SK-N-SH treated with all-trans-retinoic acid at 6 μM for 48 hours (cell line): ENCODE measurements around the gene NFYA.

ENCODE experiments used
- ATAC-seq: fragments of 200-7000 bp; cut with Tn5 transposase; 3 replicates; pipeline ENCODE4 v1.9.1; 2020; ENCODE audit warnings: mild to moderate bottlenecking, moderate library complexity
- ARNTL ChIP-seq: fragments of 450-650 bp; formaldehyde crosslinking; IDR thresholded peaks from 2 replicates; pipeline ENCODE4 v1.5.0; 2020; ENCODE audit warnings: low read depth, mild to moderate bottlenecking, moderate library complexity, borderline replicate concordance
- BACH2 ChIP-seq: fragments of 250-450 bp; sonication (Bioruptor Pico); IDR thresholded peaks from 2 replicates; pipeline ENCODE4 v1.9.0; 2021; ENCODE audit warnings: mild to moderate bottlenecking, borderline replicate concordance
- CSDC2 ChIP-seq: fragments of 250-450 bp; sonication (Bioruptor Pico); IDR thresholded peaks from 2 replicates; pipeline ENCODE4 v1.5.0; 2020; ENCODE audit warnings: mild to moderate bottlenecking, moderate library complexity
- ESRRG ChIP-seq: fragments of 250-450 bp; sonication (Bioruptor Pico); IDR thresholded peaks from 2 replicates; pipeline ENCODE4 v1.6.1; 2021; ENCODE audit warnings: mild to moderate bottlenecking
- GLIS3 ChIP-seq: fragments of 250-450 bp; sonication (Bioruptor Pico); IDR thresholded peaks from 2 replicates; pipeline ENCODE4 v1.5.0; 2020; ENCODE audit warnings: mild to moderate bottlenecking, moderate library complexity
- ISL1 ChIP-seq: fragments of 250-450 bp; sonication (Bioruptor Pico); IDR thresholded peaks from 2 replicates; pipeline ENCODE4 v2.1.2; 2022; ENCODE audit warnings: mild to moderate bottlenecking, moderate library complexity
- OSR1 ChIP-seq: fragments of 250-450 bp; sonication (Bioruptor Pico); IDR thresholded peaks from 2 replicates; pipeline ENCODE4 v1.8.0; 2022; ENCODE audit warnings: moderate library complexity, mild to moderate bottlenecking, inconsistent platforms
- PPARA ChIP-seq: fragments of 250-450 bp; sonication (Bioruptor Pico); IDR thresholded peaks from 2 replicates; pipeline ENCODE4 v1.5.0; 2020; ENCODE audit warnings: mild to moderate bottlenecking, borderline replicate concordance
- RARB ChIP-seq: fragments of 250-450 bp; sonication (Bioruptor Pico); IDR thresholded peaks from 2 replicates; pipeline ENCODE4 v1.8.0; 2021; ENCODE audit warnings: mild to moderate bottlenecking, moderate library complexity
- SNAI2 ChIP-seq: fragments of 250-450 bp; sonication (Bioruptor Pico); IDR thresholded peaks from 2 replicates; pipeline ENCODE4 v1.5.0; 2020; ENCODE audit warnings: mild to moderate bottlenecking, moderate library complexity
- TCF4 ChIP-seq: fragments of 250-450 bp; sonication (Bioruptor Pico); IDR thresholded peaks from 2 replicates; pipeline ENCODE4 v1.8.0; 2021; ENCODE audit warnings: mild to moderate bottlenecking, moderate library complexity, borderline replicate concordance
- TOX ChIP-seq: fragments of 250-450 bp; sonication (Bioruptor Pico); IDR thresholded peaks from 2 replicates; pipeline ENCODE4 v1.8.0; 2021; ENCODE audit warnings: mild to moderate bottlenecking, moderate library complexity, borderline replicate concordance
- ZC3H10 ChIP-seq: fragments of 250-450 bp; sonication (Bioruptor Pico); IDR thresholded peaks from 2 replicates; pipeline ENCODE4 v1.5.1; 2021; ENCODE audit warnings: mild to moderate bottlenecking, moderate library complexity
- ZFP3 ChIP-seq: fragments of 250-450 bp; sonication (Bioruptor Pico); IDR thresholded peaks from 2 replicates; pipeline ENCODE4 v1.5.0; 2020; ENCODE audit warnings: mild to moderate bottlenecking, moderate library complexity
- ZFP30 ChIP-seq: fragments of 450-650 bp; formaldehyde crosslinking; IDR thresholded peaks from 2 replicates; pipeline ENCODE4 v1.5.0; 2022; ENCODE audit warnings: mild to moderate bottlenecking, moderate library complexity
- ZNF565 ChIP-seq: fragments of 450-650 bp; formaldehyde crosslinking; conservative IDR thresholded peaks from 2 replicates; pipeline ENCODE4 v1.5.0; 2020; ENCODE audit warnings: low read depth, mild to moderate bottlenecking, moderate library complexity
- ZNF70 ChIP-seq: fragments of 450-650 bp; formaldehyde crosslinking; IDR thresholded peaks from 2 replicates; pipeline ENCODE4 v1.5.0; 2020; ENCODE audit warnings: mild to moderate bottlenecking, moderate library complexity
- ZNF8 ChIP-seq: fragments of 450-650 bp; formaldehyde crosslinking; IDR thresholded peaks from 2 replicates; pipeline ENCODE4 v1.5.0; 2020; ENCODE audit warnings: mild to moderate bottlenecking, moderate library complexity
- TF ChIP-seq, protein P1 (sequence below): fragments of 250-450 bp; sonication (Bioruptor Pico); IDR thresholded peaks from 2 replicates; pipeline ENCODE4 v1.5.1; 2021; ENCODE audit warnings: mild to moderate bottlenecking, moderate library complexity
- TF ChIP-seq, protein P2 (sequence below): fragments of 250-450 bp; sonication (Bioruptor Pico); IDR thresholded peaks from 2 replicates; pipeline ENCODE4 v1.5.1; 2020; ENCODE audit warnings: low read depth, mild to moderate bottlenecking, moderate library complexity
- TF ChIP-seq, protein P3 (sequence below): fragments of 250-450 bp; sonication (Bioruptor Pico); IDR thresholded peaks from 2 replicates; pipeline ENCODE4 v1.5.0; 2020; ENCODE audit warnings: mild to moderate bottlenecking, moderate library complexity
- TF ChIP-seq, protein P4 (sequence below): fragments of 250-450 bp; sonication (Bioruptor Pico); IDR thresholded peaks from 2 replicates; pipeline ENCODE4 v1.8.0; 2020; ENCODE audit warnings: mild to moderate bottlenecking, moderate library complexity, borderline replicate concordance
- TF ChIP-seq, protein P5 (sequence below): fragments of 250-450 bp; sonication (Bioruptor Pico); IDR thresholded peaks from 2 replicates; pipeline ENCODE4 v1.8.0; 2021; ENCODE audit warnings: low read depth, mild to moderate bottlenecking, moderate library complexity, borderline replicate concordance

Gene NFYA

DNA sequence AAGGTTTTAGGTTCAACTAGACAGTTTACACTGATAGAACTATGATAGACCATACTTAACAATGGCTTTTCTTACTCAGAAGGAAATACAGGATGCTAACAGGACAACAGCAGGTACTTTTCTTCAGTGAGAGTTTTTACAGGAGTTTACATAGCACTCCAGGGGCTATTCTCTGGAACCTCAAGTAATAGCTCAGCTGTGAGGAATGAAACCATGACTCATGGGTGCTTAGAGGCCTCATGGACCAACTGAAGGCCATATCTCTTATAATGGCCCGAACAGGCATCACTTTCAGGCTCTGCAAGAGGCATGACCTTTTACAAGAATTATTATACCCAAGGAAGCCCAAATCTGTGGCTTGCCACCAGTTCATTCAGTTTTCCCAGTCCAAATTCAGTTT, 49.6 kb downstream of the NFYA start:
- TF ChIP-seq BACH2 (CRISPR knock-in tag) (no peak), ZFP3 (CRISPR knock-in tag) (no peak), ZC3H10 (CRISPR knock-in tag) (no peak), ARNTL (CRISPR knock-in tag) (no peak), ZNF70 (CRISPR knock-in tag) (no peak), SNAI2 (CRISPR knock-in tag) (no peak), ZNF565 (no peak), RARB (no peak), ZNF8 (CRISPR knock-in tag) (no peak), GLIS3 (CRISPR knock-in tag) (no peak), ISL1 (no peak)
- TF ChIP-seq, protein P1, sequence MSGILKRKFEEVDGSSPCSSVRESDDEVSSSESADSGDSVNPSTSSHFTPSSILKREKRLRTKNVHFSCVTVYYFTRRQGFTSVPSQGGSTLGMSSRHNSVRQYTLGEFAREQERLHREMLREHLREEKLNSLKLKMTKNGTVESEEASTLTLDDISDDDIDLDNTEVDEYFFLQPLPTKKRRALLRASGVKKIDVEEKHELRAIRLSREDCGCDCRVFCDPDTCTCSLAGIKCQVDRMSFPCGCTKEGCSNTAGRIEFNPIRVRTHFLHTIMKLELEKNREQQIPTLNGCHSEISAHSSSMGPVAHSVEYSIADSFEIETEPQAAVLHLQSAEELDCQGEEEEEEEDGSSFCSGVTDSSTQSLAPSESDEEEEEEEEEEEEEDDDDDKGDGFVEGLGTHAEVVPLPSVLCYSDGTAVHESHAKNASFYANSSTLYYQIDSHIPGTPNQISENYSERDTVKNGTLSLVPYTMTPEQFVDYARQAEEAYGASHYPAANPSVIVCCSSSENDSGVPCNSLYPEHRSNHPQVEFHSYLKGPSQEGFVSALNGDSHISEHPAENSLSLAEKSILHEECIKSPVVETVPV (CRISPR knock-in tag), result no peak
- TF ChIP-seq, protein P2, sequence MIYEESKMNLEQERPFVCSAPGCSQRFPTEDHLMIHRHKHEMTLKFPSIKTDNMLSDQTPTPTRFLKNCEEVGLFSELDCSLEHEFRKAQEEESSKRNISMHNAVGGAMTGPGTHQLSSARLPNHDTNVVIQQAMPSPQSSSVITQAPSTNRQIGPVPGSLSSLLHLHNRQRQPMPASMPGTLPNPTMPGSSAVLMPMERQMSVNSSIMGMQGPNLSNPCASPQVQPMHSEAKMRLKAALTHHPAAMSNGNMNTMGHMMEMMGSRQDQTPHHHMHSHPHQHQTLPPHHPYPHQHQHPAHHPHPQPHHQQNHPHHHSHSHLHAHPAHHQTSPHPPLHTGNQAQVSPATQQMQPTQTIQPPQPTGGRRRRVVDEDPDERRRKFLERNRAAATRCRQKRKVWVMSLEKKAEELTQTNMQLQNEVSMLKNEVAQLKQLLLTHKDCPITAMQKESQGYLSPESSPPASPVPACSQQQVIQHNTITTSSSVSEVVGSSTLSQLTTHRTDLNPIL (CRISPR knock-in tag), result no peak
- TF ChIP-seq, protein P3, sequence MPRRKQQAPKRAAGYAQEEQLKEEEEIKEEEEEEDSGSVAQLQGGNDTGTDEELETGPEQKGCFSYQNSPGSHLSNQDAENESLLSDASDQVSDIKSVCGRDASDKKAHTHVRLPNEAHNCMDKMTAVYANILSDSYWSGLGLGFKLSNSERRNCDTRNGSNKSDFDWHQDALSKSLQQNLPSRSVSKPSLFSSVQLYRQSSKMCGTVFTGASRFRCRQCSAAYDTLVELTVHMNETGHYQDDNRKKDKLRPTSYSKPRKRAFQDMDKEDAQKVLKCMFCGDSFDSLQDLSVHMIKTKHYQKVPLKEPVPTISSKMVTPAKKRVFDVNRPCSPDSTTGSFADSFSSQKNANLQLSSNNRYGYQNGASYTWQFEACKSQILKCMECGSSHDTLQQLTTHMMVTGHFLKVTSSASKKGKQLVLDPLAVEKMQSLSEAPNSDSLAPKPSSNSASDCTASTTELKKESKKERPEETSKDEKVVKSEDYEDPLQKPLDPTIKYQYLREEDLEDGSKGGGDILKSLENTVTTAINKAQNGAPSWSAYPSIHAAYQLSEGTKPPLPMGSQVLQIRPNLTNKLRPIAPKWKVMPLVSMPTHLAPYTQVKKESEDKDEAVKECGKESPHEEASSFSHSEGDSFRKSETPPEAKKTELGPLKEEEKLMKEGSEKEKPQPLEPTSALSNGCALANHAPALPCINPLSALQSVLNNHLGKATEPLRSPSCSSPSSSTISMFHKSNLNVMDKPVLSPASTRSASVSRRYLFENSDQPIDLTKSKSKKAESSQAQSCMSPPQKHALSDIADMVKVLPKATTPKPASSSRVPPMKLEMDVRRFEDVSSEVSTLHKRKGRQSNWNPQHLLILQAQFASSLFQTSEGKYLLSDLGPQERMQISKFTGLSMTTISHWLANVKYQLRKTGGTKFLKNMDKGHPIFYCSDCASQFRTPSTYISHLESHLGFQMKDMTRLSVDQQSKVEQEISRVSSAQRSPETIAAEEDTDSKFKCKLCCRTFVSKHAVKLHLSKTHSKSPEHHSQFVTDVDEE (CRISPR knock-in tag), result no peak
- TF ChIP-seq, all 23 proteins: peak for 0
- ATAC-seq, result no peak

DNA sequence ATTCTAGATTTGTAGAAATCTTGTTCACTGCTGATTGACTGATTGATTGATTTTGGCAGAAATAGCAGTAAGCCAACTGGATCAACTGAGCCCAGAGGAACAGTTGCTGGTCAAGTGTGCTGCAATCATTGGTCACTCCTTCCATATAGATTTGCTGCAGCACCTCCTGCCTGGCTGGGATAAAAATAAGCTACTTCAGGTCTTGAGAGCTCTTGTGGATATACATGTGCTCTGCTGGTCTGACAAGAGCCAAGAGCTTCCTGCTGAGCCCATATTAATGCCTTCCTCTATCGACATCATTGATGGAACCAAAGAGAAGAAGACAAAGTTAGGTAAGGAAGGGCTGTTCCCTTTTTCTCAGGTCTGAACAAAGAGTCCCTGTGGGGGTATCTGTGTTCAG, 50.1 kb downstream of the NFYA start:
- no peak for ATAC-seq
- TF ChIP-seq BACH2 (CRISPR knock-in tag) (no peak), ESRRG (no peak), SNAI2 (CRISPR knock-in tag) (no peak), ZFP3 (CRISPR knock-in tag) (no peak), ZNF8 (CRISPR knock-in tag) (no peak), ZFP30 (CRISPR knock-in tag) (no peak), CSDC2 (CRISPR knock-in tag) (no peak), TCF4 (CRISPR knock-in tag) (no peak), RARB (no peak), OSR1 (CRISPR knock-in tag) (no peak), ZC3H10 (CRISPR knock-in tag) (no peak), ZNF70 (CRISPR knock-in tag) (no peak), PPARA (no peak), GLIS3 (CRISPR knock-in tag) (no peak), ISL1 (no peak)
- TF ChIP-seq, protein P4, sequence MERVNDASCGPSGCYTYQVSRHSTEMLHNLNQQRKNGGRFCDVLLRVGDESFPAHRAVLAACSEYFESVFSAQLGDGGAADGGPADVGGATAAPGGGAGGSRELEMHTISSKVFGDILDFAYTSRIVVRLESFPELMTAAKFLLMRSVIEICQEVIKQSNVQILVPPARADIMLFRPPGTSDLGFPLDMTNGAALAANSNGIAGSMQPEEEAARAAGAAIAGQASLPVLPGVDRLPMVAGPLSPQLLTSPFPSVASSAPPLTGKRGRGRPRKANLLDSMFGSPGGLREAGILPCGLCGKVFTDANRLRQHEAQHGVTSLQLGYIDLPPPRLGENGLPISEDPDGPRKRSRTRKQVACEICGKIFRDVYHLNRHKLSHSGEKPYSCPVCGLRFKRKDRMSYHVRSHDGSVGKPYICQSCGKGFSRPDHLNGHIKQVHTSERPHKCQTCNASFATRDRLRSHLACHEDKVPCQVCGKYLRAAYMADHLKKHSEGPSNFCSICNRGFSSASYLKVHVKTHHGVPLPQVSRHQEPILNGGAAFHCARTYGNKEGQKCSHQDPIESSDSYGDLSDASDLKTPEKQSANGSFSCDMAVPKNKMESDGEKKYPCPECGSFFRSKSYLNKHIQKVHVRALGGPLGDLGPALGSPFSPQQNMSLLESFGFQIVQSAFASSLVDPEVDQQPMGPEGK (CRISPR knock-in tag), result no peak

DNA sequence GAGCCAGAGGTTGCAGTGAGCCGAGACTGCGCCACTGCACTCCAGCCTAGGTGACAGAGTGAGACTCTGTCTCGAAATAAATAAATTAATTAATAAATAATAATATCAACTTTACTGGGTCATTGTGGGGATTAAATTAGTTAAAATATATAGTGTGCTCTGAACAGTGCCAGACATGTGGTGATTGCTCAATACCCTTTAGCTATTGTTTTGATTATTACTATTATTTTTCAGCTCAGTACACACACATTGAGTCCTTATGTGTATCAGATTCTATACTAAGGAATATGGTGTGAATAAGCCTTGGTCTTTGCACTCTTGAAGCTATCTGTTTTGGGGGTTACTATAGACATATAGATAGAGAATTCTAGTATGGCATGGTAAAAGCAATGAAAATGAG, 52.5 kb downstream of the NFYA start:
- ATAC-seq, result no peak
- TF ChIP-seq TOX, result no peak
- no peak for TF ChIP-seq TCF4 (CRISPR knock-in tag)
- TF ChIP-seq ZNF70 (CRISPR knock-in tag), result no peak
- TF ChIP-seq, protein P5, sequence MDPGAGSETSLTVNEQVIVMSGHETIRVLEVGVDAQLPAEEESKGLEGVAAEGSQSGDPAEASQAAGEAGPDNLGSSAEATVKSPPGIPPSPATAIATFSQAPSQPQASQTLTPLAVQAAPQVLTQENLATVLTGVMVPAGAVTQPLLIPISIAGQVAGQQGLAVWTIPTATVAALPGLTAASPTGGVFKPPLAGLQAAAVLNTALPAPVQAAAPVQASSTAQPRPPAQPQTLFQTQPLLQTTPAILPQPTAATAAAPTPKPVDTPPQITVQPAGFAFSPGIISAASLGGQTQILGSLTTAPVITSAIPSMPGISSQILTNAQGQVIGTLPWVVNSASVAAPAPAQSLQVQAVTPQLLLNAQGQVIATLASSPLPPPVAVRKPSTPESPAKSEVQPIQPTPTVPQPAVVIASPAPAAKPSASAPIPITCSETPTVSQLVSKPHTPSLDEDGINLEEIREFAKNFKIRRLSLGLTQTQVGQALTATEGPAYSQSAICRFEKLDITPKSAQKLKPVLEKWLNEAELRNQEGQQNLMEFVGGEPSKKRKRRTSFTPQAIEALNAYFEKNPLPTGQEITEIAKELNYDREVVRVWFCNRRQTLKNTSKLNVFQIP (CRISPR knock-in tag), result no peak
- no peak for TF ChIP-seq BACH2 (CRISPR knock-in tag)
- no peak for TF ChIP-seq ESRRG
- TF ChIP-seq CSDC2 (CRISPR knock-in tag), result no peak
- TF ChIP-seq ISL1, result no peak
- TF ChIP-seq, protein P3 (CRISPR knock-in tag), result no peak
- TF ChIP-seq, protein P1 (CRISPR knock-in tag), result no peak
- no peak for TF ChIP-seq ZNF8 (CRISPR knock-in tag)
- TF ChIP-seq SNAI2 (CRISPR knock-in tag), result no peak
- TF ChIP-seq GLIS3 (CRISPR knock-in tag), result no peak
- no peak for TF ChIP-seq PPARA
- TF ChIP-seq ZFP3 (CRISPR knock-in tag), result no peak
